Colon (tissue), 2 donors: Measurements from ENCODE around the gene HCN2.
"Not testable (repeated sequence)": the region's sequence is repeated elsewhere in the genome, so short reads cannot be mapped to it uniquely, and the experiment has no call there.

Source experiments
- FAIRE-seq: peaks from 2 replicates; lab custom pipeline; 2012; peaks lifted over from hg19 to GRCh38; lab: Jason Lieb, UNC
- donor health status: control.
- donor health status: control.

HCN2 gene

GRCh38 chr19:585551-586110 is 4.0 kb upstream of the HCN2 start:
- FAIRE-seq = no peak

GRCh38 chr19:588093-588740 is 1.5 kb upstream of the HCN2 start:
- no peak for FAIRE-seq

GRCh38 chr19:588741-589692 is 664 bp upstream of the HCN2 start:
- FAIRE-seq = no peak

- FAIRE-seq = no peak
These were observed 690 bp downstream of the HCN2 start for GRCh38 chr19:590396-590745.

GRCh38 chr19:590750-591098 is 1.0 kb downstream of the HCN2 start:
- FAIRE-seq = no peak

- FAIRE-seq = no peak
These were observed 1.6 kb downstream of the HCN2 start for GRCh38 chr19:591099-591958.

GRCh38 chr19:592101-592500 is 2.4 kb downstream of the HCN2 start:
- no peak for FAIRE-seq

GRCh38 chr19:593055-593454 is 3.4 kb downstream of the HCN2 start:
- FAIRE-seq = no peak

- FAIRE-seq = no peak
These were observed 3.8 kb downstream of the HCN2 start for GRCh38 chr19:593505-593904.

- no peak for FAIRE-seq
These were observed 4.7 kb downstream of the HCN2 start for GRCh38 chr19:594265-594870.

GRCh38 chr19:595326-596262 is 5.9 kb downstream of the HCN2 start:
- no peak for FAIRE-seq

- FAIRE-seq = no peak
These were observed 6.6 kb downstream of the HCN2 start for GRCh38 chr19:596263-596655.

GRCh38 chr19:597406-598315 is 8.0 kb downstream of the HCN2 start:
- no peak for FAIRE-seq

- no peak for FAIRE-seq
These were observed 11.6 kb downstream of the HCN2 start for GRCh38 chr19:601310-601709.

GRCh38 chr19:601790-602189 is 12.1 kb downstream of the HCN2 start:
- no peak for FAIRE-seq

GRCh38 chr19:602391-603301 is 13.0 kb downstream of the HCN2 start:
- no peak for FAIRE-seq

GRCh38 chr19:603302-603639 is 13.6 kb downstream of the HCN2 start:
- not testable (repeated sequence) for FAIRE-seq

GRCh38 chr19:603779-604178 is 14.1 kb downstream of the HCN2 start:
- not testable (repeated sequence) for FAIRE-seq

GRCh38 chr19:604355-604754 is 14.7 kb downstream of the HCN2 start:
- FAIRE-seq = no peak
